ENCODE data around the gene ENTREP1. TPM values are rescaled to one million over a fixed set of nuclear protein-coding genes. Genes with fewer than 3 reads are reported as not detected.

ENTREP1 gene
- total and polyA plus RNA-seq, 2 of the 4 experiments (the other 2 are of a cell fraction): not detected

- Histone ChIP-seq H3K9me1 (ENCODE audit: insufficient read depth, low read length) (no peaks in the 10 kb centered on the region), H3K27me3 (ENCODE audit: control insufficient read depth, insufficient read depth, low read length) (peaks cover 52% of the 10 kb centered on the region), H3K9me3 (ENCODE audit: control insufficient read depth, insufficient read depth, low read length) (no peaks in the 10 kb centered on the region), H3K56ac (ENCODE audit: extremely low read depth, insufficient read depth, low read length) (no peak overlapping the region), H3K4ac (ENCODE audit: low read depth, low read length) (no peak overlapping the region), H2AK5ac (ENCODE audit: low read depth, low read length) (no peak overlapping the region), H2BK120ac (ENCODE audit: low read depth, low read length) (no peak overlapping the region), H3K4me3 (ENCODE audit: insufficient read depth, low read depth, low read length) (no peak overlapping the region), H3K27ac (ENCODE audit: insufficient read depth, low read length) (no peak overlapping the region), H3K79me1 (ENCODE audit: low read depth in 1 of 2, low read length in 2 of 2) (no peaks in the 10 kb centered on the region), H3K36me3 (ENCODE audit: control insufficient read depth, insufficient read depth, low read length) (no peaks in the 10 kb centered on the region), H3K4me1 (ENCODE audit: control insufficient read depth, insufficient read depth, low read length) (no peaks in the 10 kb centered on the region), H4K91ac (ENCODE audit: insufficient read depth, low read depth, low read length) (no peak overlapping the region), H4K20me1 (ENCODE audit: insufficient read depth, low read length) (no peaks in the 10 kb centered on the region), H3K23ac (ENCODE audit: low read depth, low read length) (no peak overlapping the region), H3K18ac (ENCODE audit: low read depth, low read length) (no peak overlapping the region), H2BK5ac (ENCODE audit: low read depth, low read length, poor library complexity, severe bottlenecking) (no peak overlapping the region), H2AK9ac (replicated peaks; ENCODE audit: low read depth, low read length, poor library complexity) (no peak overlapping the region), H3K9ac (ENCODE audit: low read depth, low read length) (no peak overlapping the region), H2BK20ac (ENCODE audit: low read depth, low read length) (no peak overlapping the region), H4K5ac (ENCODE audit: low read depth, low read length) (no peak overlapping the region), H3K4me2 (ENCODE audit: low read depth, low read length) (no peak overlapping the region), H2BK15ac (ENCODE audit: low read depth, low read length) (no peak overlapping the region), H2AFZ (replicated peaks; ENCODE audit: low read length, poor library complexity) (no peak overlapping the region), H4K8ac (ENCODE audit: low read depth in 2 of 2, low read length in 2 of 2) (no peak overlapping the region), H3K14ac (replicated peaks; ENCODE audit: low read depth, low read length) (no peak overlapping the region)
- WGBS, 2 experiments (ENCODE audit: extremely low coverage in 2 of 2, insufficient read length in 1 of 2): no CpG with 5 or more reads among the region's 7 CpGs
- dilution Hi-C loops (cut with HindIII; ENCODE audit: low sequenced_read_pairs, unreplicated experiment): no loop called here
- no peak for ATAC-seq (ENCODE audit: low read depth)
- ChIA-PET POLR2A (ENCODE audit: unreplicated experiment) (no interaction called here), CTCF (no interaction called here)
- intact Hi-C loops (cut with micrococcal nuclease): no loop called here
- no peak for DNase-seq
- BruUV-seq (replicated peaks): no TSS peak
- in situ Hi-C loops (cut with MboI; ENCODE audit: low sequenced_read_pairs): no loop called here
- TF ChIP-seq FOS (IDR thresholded peaks at IDR 0.05; ENCODE audit: low read depth, low read length): no peak
- no peak for TF ChIP-seq MAZ (IDR thresholded peaks at IDR 0.05; ENCODE audit: borderline replicate concordance, low read depth, low read length)
- TF ChIP-seq, protein P1, sequence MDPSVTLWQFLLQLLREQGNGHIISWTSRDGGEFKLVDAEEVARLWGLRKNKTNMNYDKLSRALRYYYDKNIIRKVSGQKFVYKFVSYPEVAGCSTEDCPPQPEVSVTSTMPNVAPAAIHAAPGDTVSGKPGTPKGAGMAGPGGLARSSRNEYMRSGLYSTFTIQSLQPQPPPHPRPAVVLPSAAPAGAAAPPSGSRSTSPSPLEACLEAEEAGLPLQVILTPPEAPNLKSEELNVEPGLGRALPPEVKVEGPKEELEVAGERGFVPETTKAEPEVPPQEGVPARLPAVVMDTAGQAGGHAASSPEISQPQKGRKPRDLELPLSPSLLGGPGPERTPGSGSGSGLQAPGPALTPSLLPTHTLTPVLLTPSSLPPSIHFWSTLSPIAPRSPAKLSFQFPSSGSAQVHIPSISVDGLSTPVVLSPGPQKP (IDR thresholded peaks at IDR 0.05; ENCODE audit: borderline replicate concordance, low read depth, low read length): no peak
- no peak for TF ChIP-seq MAFK (IDR thresholded peaks at IDR 0.05; ENCODE audit: low read depth, low read length)
- no peak for TF ChIP-seq POLR2A (IDR thresholded peaks at IDR 0.05; ENCODE audit: low read depth, low read length)
- TF ChIP-seq USF2 (IDR thresholded peaks at IDR 0.05; ENCODE audit: low read depth, low read length): no peak
- no peak for TF ChIP-seq RFX5 (IDR thresholded peaks at IDR 0.05; ENCODE audit: low read depth, low read length)
- TF ChIP-seq CEBPB (IDR thresholded peaks at IDR 0.05; ENCODE audit: low read depth, low read length): no peak
- TF ChIP-seq, protein P2, sequence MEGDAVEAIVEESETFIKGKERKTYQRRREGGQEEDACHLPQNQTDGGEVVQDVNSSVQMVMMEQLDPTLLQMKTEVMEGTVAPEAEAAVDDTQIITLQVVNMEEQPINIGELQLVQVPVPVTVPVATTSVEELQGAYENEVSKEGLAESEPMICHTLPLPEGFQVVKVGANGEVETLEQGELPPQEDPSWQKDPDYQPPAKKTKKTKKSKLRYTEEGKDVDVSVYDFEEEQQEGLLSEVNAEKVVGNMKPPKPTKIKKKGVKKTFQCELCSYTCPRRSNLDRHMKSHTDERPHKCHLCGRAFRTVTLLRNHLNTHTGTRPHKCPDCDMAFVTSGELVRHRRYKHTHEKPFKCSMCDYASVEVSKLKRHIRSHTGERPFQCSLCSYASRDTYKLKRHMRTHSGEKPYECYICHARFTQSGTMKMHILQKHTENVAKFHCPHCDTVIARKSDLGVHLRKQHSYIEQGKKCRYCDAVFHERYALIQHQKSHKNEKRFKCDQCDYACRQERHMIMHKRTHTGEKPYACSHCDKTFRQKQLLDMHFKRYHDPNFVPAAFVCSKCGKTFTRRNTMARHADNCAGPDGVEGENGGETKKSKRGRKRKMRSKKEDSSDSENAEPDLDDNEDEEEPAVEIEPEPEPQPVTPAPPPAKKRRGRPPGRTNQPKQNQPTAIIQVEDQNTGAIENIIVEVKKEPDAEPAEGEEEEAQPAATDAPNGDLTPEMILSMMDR (conservative IDR thresholded peaks at IDR 0.05; ENCODE audit: low read depth, low read length): no peak
- TF ChIP-seq MXI1 (IDR thresholded peaks at IDR 0.05; ENCODE audit: borderline replicate concordance, low read depth, low read length): no peak
- TF ChIP-seq BHLHE40 (IDR thresholded peaks at IDR 0.05; ENCODE audit: low read depth, low read length): no peak
- no peak for TF ChIP-seq SMC3 (IDR thresholded peaks at IDR 0.05; ENCODE audit: low read depth, low read length)
- TF ChIP-seq NFE2L2 (IDR thresholded peaks at IDR 0.05; ENCODE audit: low read depth, low read length): no peak
- TF ChIP-seq RCOR1 (IDR thresholded peaks at IDR 0.05; ENCODE audit: insufficient replicate concordance, low read length): no peak
- no peak for TF ChIP-seq RAD21 (IDR thresholded peaks at IDR 0.05; ENCODE audit: low read length)
- no peak for TF ChIP-seq CHD1 (IDR thresholded peaks at IDR 0.05; ENCODE audit: low read depth, low read length)
Measured at GRCh38 chr9:69326261-69326660, 1.2 kb downstream of the ENTREP1 start.

Data from IMR-90 (cell line).